Liver (tissue), 9 donors: ENCODE results near the gene CPED1. TPM values are rescaled to one million over a fixed set of nuclear protein-coding genes. Genes with fewer than 3 reads are reported as not detected.

Experiments used
- DNase-seq: peaks from one replicate; pipeline ENCODE4 v3.0.0-alpha.2; 2017; ENCODE audit warnings: low spot score
- H3K27ac ChIP-seq, 2 donors: one replicate each; pipeline ENCODE4 v1.7.0; 2013; ENCODE audit warnings: inconsistent platforms in 2 of 2, low read length in 2 of 2, control low read depth in 1 of 2, low read depth in 1 of 2, mild to moderate bottlenecking in 1 of 2
- H3K27me3 ChIP-seq, 4 donors: one replicate each; pipeline versions ENCODE4 v1.6.1 to v1.7.0; 2013; ENCODE audit warnings: low read length in 3 of 4, inconsistent platforms in 1 of 4, mild to moderate bottlenecking in 1 of 4, moderate library complexity in 1 of 4; ENCODE audit not compliant: control insufficient read depth in 4 of 4, insufficient read depth in 4 of 4
- H3K36me3 ChIP-seq, 4 donors: one replicate each; pipeline versions ENCODE4 v1.6.1 to v1.7.0; 2013; ENCODE audit warnings: low read length in 3 of 4, mild to moderate bottlenecking in 3 of 4, low read depth in 1 of 4, moderate library complexity in 1 of 4; ENCODE audit not compliant: control insufficient read depth in 4 of 4, insufficient read depth in 3 of 4
- H3K4me1 ChIP-seq, 4 donors: one replicate each; pipeline versions ENCODE4 v1.6.1 to v1.7.0; 2013; ENCODE audit warnings: low read length in 3 of 4, mild to moderate bottlenecking in 3 of 4, moderate library complexity in 1 of 4; ENCODE audit not compliant: control insufficient read depth in 4 of 4, insufficient read depth in 4 of 4
- H3K4me3 ChIP-seq, 3 donors: one replicate each; pipeline versions ENCODE4 v1.6.1 to v1.7.0; 2013; ENCODE audit warnings: low read length in 3 of 3, control low read depth in 1 of 3, low read depth in 1 of 3, mild to moderate bottlenecking in 1 of 3
- H3K9ac ChIP-seq, 2 donors: one replicate each; pipeline ENCODE4 v1.7.0; 2013; ENCODE audit warnings: low read length in 2 of 2, mild to moderate bottlenecking in 2 of 2, moderate library complexity in 2 of 2, control low read depth in 1 of 2, low read depth in 1 of 2
- H3K9me3 ChIP-seq, 4 donors: one replicate each; pipeline versions ENCODE4 v1.6.1 to v1.7.0; 2013; ENCODE audit warnings: low read length in 3 of 4; ENCODE audit not compliant: control insufficient read depth in 4 of 4
- FOXA1 ChIP-seq: IDR thresholded peaks from 2 replicates; pipeline ENCODE4 v1.6.1; 2016; ENCODE audit warnings: antibody characterized with exemption
- FOXA2 ChIP-seq: IDR thresholded peaks from 2 replicates; pipeline ENCODE4 v1.6.1; 2016; ENCODE audit warnings: antibody characterized with exemption
- GABPA ChIP-seq, 2 donors: IDR thresholded peaks in 1 of 2; conservative IDR thresholded peaks in 1 of 2; 2 replicates each; pipeline ENCODE4 v1.6.1; 2016; ENCODE audit warnings: antibody characterized with exemption in 2 of 2, mild to moderate bottlenecking in 1 of 2, moderate library complexity in 1 of 2
- HNF4A ChIP-seq, 2 donors: conservative IDR thresholded peaks; 2 replicates each; pipeline ENCODE4 v1.6.1; 2016; ENCODE audit warnings: antibody characterized with exemption in 2 of 2, mild to moderate bottlenecking in 2 of 2
- HNF4G ChIP-seq: IDR thresholded peaks from 2 replicates; pipeline ENCODE4 v1.6.1; 2016; ENCODE audit warnings: antibody characterized with exemption
- JUND ChIP-seq, 2 donors: IDR thresholded peaks; 2 replicates each; pipeline ENCODE4 v1.6.1; 2016; ENCODE audit warnings: antibody characterized with exemption in 2 of 2
- NR2F2 ChIP-seq: IDR thresholded peaks from 2 replicates; pipeline ENCODE4 v1.6.1; 2016; ENCODE audit warnings: antibody characterized with exemption
- RXRA ChIP-seq, 2 donors: IDR thresholded peaks; 2 replicates each; pipeline ENCODE4 v1.6.1; 2017 to 2018; ENCODE audit warnings: antibody characterized with exemption in 2 of 2, mild to moderate bottlenecking in 1 of 2
- SP1 ChIP-seq: IDR thresholded peaks from 2 replicates; pipeline ENCODE4 v1.6.1; 2018; ENCODE audit warnings: antibody characterized with exemption, mild to moderate bottlenecking
- TAF1 ChIP-seq: conservative IDR thresholded peaks from 2 replicates; pipeline ENCODE4 v1.6.1; 2016; ENCODE audit warnings: antibody characterized with exemption, mild to moderate bottlenecking
- YY1 ChIP-seq: IDR thresholded peaks from 2 replicates; pipeline ENCODE4 v1.6.1; 2016; ENCODE audit warnings: antibody characterized with exemption, mild to moderate bottlenecking
- WGBS: extraction: QIAGEN DNeasy Blood & Tissue Kit; methylation state at CpG from one replicate; pipeline ENCODE4 v1.1.7; 2013; 5-methylcytosine and 5-hydroxymethylcytosine counted together
- polyA plus RNA-seq, 2 donors: library from polyadenylated mRNA; stranded (reverse) in 1 of 2; unstranded in 1 of 2; fragments of 200-250 nt in 1 of 2; fragments of >200 nt in 1 of 2; fragmentation: Nextera tagmentation in 1 of 2; extraction: Ambion mirVana in 1 of 2; gene quantifications; one replicate each; pipeline versions ENCODE4 v1.2.1 to v1.2.3, GENCODE V29; 2013 to 2015
- total RNA-seq, 2 donors: library from RNA; depleted of rRNA; stranded (reverse); fragments of >200 nt; gene quantifications; one replicate each; pipeline ENCODE4 v1.2.3, GENCODE V29; 2014
- TF ChIP-seq, protein P1 (sequence below): IDR thresholded peaks from 2 replicates; pipeline ENCODE4 v1.6.1; 2016; ENCODE audit warnings: antibody characterized with exemption
- TF ChIP-seq, protein P2 (sequence below): IDR thresholded peaks from 2 replicates; pipeline ENCODE4 v1.6.1; 2016; ENCODE audit warnings: antibody characterized with exemption, mild to moderate bottlenecking
- TF ChIP-seq, protein P3 (sequence below): IDR thresholded peaks from 2 replicates; pipeline ENCODE4 v1.6.1; 2016; ENCODE audit warnings: antibody characterized with exemption
- TF ChIP-seq, protein P4 (sequence below): IDR thresholded peaks from 2 replicates; pipeline ENCODE4 v1.6.1; 2016; ENCODE audit warnings: antibody characterized with exemption
- TF ChIP-seq, protein P5 (sequence below): fragments of 150-350 bp; IDR thresholded peaks from 2 replicates; pipeline ENCODE4 v1.5.1; 2017; ENCODE audit warnings: improper control_type of control experiment, low read depth, low read length; ENCODE audit not compliant: missing input control
- donor health status: healthy.
- donor health status: healthy.
- donor health status: healthy.
- donor health status: healthy.
- donor health status: healthy.

The CPED1 gene
- total and polyA plus RNA-seq, 4 donors: 8.5 to 58.0 (median 14.6) TPM

DNA sequence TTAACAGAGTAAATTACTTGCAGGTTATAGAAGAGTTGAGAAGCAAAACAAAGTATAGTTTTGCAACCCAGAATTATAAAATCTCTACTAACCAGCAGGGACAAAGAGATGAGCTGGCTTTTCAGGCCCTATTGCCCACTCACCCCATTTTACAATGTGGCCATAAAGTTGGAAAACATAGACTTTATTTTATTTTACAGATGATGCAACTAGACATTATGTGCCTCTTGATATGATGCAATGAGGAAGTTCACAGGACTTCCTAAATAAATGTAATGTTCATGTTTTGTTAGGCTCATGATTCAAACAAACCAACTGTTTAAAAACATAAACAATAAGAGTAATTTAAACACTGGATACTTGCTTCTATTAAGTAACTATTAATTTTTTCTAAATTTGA, 199.2 kb downstream of the CPED1 start:
- TF ChIP-seq JUND (IDR thresholded peaks at IDR 0.05) (no peak), TAF1 (no peak), HNF4A (conservative IDR thresholded peaks at IDR 0.05) (peak in 1 of 2 donors; percentile 4), RXRA (IDR thresholded peaks at IDR 0.05) (no peak), NR2F2 (no peak), HNF4G (no peak)
- TF ChIP-seq, protein P1, sequence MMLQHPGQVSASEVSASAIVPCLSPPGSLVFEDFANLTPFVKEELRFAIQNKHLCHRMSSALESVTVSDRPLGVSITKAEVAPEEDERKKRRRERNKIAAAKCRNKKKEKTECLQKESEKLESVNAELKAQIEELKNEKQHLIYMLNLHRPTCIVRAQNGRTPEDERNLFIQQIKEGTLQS: peak; percentile 45
- TF ChIP-seq, protein P2, sequence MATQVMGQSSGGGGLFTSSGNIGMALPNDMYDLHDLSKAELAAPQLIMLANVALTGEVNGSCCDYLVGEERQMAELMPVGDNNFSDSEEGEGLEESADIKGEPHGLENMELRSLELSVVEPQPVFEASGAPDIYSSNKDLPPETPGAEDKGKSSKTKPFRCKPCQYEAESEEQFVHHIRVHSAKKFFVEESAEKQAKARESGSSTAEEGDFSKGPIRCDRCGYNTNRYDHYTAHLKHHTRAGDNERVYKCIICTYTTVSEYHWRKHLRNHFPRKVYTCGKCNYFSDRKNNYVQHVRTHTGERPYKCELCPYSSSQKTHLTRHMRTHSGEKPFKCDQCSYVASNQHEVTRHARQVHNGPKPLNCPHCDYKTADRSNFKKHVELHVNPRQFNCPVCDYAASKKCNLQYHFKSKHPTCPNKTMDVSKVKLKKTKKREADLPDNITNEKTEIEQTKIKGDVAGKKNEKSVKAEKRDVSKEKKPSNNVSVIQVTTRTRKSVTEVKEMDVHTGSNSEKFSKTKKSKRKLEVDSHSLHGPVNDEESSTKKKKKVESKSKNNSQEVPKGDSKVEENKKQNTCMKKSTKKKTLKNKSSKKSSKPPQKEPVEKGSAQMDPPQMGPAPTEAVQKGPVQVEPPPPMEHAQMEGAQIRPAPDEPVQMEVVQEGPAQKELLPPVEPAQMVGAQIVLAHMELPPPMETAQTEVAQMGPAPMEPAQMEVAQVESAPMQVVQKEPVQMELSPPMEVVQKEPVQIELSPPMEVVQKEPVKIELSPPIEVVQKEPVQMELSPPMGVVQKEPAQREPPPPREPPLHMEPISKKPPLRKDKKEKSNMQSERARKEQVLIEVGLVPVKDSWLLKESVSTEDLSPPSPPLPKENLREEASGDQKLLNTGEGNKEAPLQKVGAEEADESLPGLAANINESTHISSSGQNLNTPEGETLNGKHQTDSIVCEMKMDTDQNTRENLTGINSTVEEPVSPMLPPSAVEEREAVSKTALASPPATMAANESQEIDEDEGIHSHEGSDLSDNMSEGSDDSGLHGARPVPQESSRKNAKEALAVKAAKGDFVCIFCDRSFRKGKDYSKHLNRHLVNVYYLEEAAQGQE: no peak
- DNase-seq: no peak
- H3K4me3 ChIP-seq: no peak overlapping the region
- no peaks in the 10 kb centered on the region for H3K4me1 ChIP-seq
- no peaks in the 10 kb centered on the region for H3K27me3 ChIP-seq
- H3K9me3 ChIP-seq: no peaks in the 10 kb centered on the region
- no peak overlapping the region for H3K9ac ChIP-seq
- no peak overlapping the region for H3K27ac ChIP-seq
- no peaks in the 10 kb centered on the region for H3K36me3 ChIP-seq

DNA sequence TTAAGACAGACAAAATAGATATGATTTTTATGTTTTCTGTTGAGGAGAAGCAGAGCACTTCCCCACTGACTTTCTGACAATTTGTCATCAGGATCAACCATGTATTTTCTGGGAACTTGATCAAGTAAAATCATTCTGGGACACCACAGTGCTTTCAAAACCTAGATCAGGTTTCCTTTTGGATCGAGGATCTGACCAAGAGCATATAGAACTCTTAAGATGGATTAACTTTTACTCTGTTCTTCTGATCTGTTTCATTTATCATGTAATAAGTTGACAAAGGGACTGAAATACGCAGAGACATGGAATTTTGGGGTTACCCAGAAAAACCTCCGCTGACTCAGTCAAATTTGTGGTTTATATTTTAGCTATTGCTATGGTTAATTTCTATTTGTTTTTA, 204.3 kb downstream of the CPED1 start:
- no peak for DNase-seq
- WGBS: 93% methylated on average over 3 of the region's 3 CpGs
- H3K36me3 ChIP-seq: no peaks in the 10 kb centered on the region
- no peaks in the 10 kb centered on the region for H3K4me1 ChIP-seq
- H3K9ac ChIP-seq: no peak overlapping the region
- no peaks in the 10 kb centered on the region for H3K9me3 ChIP-seq
- no peak overlapping the region for H3K27ac ChIP-seq
- no peaks in the 10 kb centered on the region for H3K27me3 ChIP-seq
- TF ChIP-seq HNF4G (no peak), SP1 (no peak), RXRA (IDR thresholded peaks at IDR 0.05) (no peak), FOXA2 (no peak)
- TF ChIP-seq, protein P3, sequence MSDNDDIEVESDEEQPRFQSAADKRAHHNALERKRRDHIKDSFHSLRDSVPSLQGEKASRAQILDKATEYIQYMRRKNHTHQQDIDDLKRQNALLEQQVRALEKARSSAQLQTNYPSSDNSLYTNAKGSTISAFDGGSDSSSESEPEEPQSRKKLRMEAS: no peak
- no peak overlapping the region for H3K4me3 ChIP-seq

DNA sequence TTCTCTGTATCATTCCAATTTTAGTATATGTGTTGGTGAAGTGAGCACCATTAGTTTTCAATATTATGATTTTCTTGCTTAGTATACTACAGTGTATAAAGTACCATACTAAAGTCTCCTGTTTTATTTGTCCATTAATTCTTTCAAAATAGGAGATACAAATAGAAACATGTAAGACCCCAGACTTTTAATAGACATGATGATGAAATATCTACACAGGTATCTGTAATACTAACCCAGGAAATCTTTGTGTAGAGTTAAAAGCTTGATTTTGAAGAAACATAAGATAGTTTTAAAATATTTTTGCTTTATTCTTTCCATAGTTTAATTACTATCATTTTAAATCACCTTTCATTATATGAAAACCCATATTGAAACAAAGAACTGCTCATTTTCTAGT, 206.5 kb downstream of the CPED1 start:
- Histone ChIP-seq H3K4me1 (no peaks in the 10 kb centered on the region), H3K36me3 (no peaks in the 10 kb centered on the region), H3K9me3 (no peaks in the 10 kb centered on the region), H3K27me3 (no peaks in the 10 kb centered on the region), H3K4me3 (no peak overlapping the region), H3K27ac (no peak overlapping the region), H3K9ac (no peak overlapping the region)
- TF ChIP-seq, protein P4, sequence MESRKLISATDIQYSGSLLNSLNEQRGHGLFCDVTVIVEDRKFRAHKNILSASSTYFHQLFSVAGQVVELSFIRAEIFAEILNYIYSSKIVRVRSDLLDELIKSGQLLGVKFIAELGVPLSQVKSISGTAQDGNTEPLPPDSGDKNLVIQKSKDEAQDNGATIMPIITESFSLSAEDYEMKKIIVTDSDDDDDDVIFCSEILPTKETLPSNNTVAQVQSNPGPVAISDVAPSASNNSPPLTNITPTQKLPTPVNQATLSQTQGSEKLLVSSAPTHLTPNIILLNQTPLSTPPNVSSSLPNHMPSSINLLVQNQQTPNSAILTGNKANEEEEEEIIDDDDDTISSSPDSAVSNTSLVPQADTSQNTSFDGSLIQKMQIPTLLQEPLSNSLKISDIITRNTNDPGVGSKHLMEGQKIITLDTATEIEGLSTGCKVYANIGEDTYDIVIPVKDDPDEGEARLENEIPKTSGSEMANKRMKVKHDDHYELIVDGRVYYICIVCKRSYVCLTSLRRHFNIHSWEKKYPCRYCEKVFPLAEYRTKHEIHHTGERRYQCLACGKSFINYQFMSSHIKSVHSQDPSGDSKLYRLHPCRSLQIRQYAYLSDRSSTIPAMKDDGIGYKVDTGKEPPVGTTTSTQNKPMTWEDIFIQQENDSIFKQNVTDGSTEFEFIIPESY: no peak
- TF ChIP-seq SP1 (no peak), HNF4G (no peak), YY1 (no peak), GABPA (IDR thresholded peaks at IDR 0.05 in 1 of 2, conservative IDR thresholded peaks at IDR 0.05 in 1 of 2) (no peak), FOXA1 (no peak), JUND (IDR thresholded peaks at IDR 0.05) (no peak), RXRA (IDR thresholded peaks at IDR 0.05) (no peak)
- TF ChIP-seq, protein P5, sequence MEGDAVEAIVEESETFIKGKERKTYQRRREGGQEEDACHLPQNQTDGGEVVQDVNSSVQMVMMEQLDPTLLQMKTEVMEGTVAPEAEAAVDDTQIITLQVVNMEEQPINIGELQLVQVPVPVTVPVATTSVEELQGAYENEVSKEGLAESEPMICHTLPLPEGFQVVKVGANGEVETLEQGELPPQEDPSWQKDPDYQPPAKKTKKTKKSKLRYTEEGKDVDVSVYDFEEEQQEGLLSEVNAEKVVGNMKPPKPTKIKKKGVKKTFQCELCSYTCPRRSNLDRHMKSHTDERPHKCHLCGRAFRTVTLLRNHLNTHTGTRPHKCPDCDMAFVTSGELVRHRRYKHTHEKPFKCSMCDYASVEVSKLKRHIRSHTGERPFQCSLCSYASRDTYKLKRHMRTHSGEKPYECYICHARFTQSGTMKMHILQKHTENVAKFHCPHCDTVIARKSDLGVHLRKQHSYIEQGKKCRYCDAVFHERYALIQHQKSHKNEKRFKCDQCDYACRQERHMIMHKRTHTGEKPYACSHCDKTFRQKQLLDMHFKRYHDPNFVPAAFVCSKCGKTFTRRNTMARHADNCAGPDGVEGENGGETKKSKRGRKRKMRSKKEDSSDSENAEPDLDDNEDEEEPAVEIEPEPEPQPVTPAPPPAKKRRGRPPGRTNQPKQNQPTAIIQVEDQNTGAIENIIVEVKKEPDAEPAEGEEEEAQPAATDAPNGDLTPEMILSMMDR: no peak
- TF ChIP-seq, protein P2: no peak
- TF ChIP-seq, protein P1: no peak
- DNase-seq: no peak
